Measurements from ENCODE around the gene TEX264.
"Not testable (repeated sequence)": the region's sequence is repeated elsewhere in the genome, so short reads cannot be mapped to it uniquely, and the experiment has no call there.

The TEX264 gene

DNA sequence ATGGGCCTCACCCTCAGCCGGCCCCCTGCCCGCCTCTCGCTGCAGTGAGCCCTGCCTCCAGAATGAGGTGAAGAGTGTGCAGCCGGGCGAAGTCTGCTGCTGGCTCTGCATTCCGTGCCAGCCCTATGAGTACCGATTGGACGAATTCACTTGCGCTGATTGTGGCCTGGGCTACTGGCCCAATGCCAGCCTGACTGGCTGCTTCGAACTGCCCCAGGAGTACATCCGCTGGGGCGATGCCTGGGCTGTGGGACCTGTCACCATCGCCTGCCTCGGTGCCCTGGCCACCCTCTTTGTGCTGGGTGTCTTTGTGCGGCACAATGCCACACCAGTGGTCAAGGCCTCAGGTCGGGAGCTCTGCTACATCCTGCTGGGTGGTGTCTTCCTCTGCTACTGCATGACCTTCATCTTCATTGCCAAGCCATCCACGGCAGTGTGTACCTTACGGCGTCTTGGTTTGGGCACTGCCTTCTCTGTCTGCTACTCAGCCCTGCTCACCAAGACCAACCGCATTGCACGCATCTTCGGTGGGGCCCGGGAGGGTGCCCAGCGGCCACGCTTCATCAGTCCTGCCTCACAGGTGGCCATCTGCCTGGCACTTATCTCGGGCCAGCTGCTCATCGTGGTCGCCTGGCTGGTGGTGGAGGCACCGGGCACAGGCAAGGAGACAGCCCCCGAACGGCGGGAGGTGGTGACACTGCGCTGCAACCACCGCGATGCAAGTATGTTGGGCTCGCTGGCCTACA is 44.4 kb downstream of the TEX264 start:
- no peak for DNase-seq (ENCODE audit: low read depth in 3 of 3)

GRCh38 chr3:51715977-51716294 is 44.9 kb downstream of the TEX264 start:
- no peak for DNase-seq (ENCODE audit: low read depth in 3 of 3)

- no peak for DNase-seq (ENCODE audit: low read depth in 3 of 3)
Measured at GRCh38 chr3:51716805-51717204, 45.8 kb downstream of the TEX264 start.

- DNase-seq (ENCODE audit: low read depth in 3 of 3): no peak
Measured at GRCh38 chr3:51717446-51717845, 46.4 kb downstream of the TEX264 start.

- DNase-seq (ENCODE audit: low read depth in 3 of 3): no peak
Measured at GRCh38 chr3:51717947-51718346, 46.9 kb downstream of the TEX264 start.

DNA sequence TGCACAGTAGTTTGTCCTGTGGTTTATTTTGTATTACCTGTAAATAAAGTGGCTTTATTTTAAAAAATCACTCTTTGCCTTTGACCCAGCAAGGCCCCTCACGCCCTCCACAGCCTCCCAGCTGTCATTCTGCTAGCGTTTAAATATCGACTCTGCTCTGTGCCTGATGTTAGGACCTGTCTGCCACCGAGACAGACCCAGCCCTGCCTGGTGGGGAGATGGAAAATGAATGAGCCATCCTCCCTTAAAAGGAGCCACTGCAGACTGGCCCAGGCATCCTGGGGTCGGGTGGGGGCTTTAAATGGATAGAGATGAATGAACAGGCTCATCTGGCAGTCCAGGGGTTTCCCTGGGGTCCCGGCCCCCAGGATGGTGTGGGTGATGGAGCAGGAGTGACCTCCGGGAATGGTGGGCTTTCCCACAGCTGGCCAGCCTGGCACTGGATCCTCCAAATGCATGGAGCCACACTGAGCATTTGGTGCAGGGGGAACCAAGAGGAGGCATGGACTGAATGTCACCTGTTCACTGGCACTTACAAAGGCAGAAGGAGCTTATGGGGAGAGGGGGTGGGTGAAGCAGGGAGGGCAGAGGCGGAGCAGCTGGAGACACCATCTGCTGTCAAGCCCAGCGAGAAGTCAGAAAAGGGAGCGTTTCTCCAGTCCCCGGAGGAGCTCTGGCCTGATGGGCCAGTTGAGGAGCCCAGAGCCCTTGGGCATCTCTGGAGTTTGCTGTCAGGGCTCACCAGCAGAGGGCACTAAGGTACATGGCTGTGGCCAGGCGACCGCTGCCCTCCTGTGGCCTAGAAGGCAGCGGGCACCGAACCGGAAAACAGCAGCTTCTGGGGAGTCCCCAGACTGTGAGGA is 47.7 kb downstream of the TEX264 start:
- DNase-seq (ENCODE audit: low read depth in 3 of 3): peak; percentile 56 to 65 (median 58)

GRCh38 chr3:51719410-51720025 is 48.5 kb downstream of the TEX264 start:
- no peak for DNase-seq (ENCODE audit: low read depth in 3 of 3)

- no peak for DNase-seq (ENCODE audit: low read depth in 3 of 3)
Measured at GRCh38 chr3:51720292-51721061, 49.4 kb downstream of the TEX264 start.

DNA sequence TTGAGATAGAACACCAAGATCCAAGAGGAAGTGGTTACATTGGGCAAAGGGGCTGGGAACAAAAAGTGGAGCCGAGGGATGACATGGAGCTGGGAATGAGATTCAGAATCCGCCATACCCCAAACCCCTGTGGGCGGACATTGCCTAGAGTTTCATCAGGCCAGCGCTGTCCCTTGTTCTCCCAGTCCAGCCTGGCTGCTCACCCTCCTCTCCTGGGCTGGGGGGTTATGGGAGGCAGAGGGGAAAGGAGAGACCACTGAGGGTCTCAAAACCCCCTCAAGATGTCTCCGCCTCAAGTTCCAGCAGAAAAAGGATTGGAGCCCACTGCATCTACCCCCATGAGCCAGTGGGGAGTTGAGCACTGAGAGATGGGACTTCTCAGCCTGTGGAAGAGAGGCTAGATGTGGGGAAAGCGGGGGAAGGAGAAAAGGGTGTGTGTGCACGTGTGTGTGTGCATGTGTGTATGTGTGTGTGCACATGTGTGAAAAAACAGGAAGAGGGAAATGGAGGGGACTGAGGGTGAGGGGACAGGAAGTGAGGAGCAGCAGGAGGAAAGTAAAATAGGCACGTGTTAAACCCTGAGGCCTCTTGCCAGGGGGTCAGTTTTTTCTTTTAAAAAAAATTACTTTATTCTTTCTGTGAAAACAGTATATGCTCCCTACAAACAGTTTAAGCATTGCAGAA is 50.2 kb downstream of the TEX264 start:
- DNase-seq (ENCODE audit: low read depth in 3 of 3): no peak

- no peak for DNase-seq (ENCODE audit: low read depth in 3 of 3)
Measured at GRCh38 chr3:51722362-51722761, 51.3 kb downstream of the TEX264 start.

DNA sequence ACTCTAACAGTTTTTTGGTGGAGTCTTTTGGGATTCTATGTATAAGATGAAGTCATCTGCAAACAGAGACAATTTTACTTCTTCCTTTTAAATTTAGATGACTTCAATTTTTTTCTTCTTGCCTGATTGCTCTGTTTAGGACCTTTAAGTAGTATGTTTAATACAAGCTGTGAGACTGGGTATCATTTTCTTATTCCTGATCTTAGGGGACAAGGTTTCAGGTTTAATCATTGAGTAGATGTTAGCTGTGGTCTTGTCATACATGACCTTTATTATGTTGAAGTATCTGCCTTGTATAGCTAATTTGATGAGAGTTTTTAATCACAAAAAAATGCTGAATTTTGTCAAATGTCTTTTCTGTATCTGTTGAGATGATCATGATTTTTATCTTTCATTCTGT is 56.4 kb downstream of the TEX264 start:
- DNase-seq (ENCODE audit: low read depth in 3 of 3): no peak

DNA sequence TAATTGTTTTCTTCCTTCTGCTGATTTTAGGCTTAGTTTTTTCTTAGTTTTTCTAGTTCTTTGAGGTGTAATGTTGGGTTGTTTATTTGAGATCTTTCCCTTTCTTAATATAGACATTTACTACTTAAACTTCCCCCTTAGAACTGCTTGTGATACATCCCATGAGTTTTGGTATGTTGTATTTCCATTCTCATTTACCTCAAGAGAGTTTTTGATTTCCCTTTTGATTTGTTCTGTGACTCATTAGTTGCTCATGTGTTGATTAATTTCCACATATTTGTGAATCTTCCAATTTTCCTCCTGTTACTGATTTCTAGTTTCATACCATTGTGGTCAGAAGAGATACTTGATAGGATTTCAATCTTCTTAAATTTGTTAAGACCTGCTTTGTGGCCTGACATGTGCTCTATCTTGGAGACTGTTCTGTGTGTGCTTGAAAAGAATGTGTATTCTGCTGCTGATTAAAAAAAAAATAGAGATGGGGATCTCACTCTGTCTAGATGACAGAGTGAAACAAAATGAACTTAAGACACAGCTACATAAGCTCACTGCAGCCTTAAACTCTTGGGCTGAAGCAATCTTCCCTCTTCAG is 58.1 kb downstream of the TEX264 start:
- no peak for DNase-seq (ENCODE audit: low read depth in 3 of 3)

DNA sequence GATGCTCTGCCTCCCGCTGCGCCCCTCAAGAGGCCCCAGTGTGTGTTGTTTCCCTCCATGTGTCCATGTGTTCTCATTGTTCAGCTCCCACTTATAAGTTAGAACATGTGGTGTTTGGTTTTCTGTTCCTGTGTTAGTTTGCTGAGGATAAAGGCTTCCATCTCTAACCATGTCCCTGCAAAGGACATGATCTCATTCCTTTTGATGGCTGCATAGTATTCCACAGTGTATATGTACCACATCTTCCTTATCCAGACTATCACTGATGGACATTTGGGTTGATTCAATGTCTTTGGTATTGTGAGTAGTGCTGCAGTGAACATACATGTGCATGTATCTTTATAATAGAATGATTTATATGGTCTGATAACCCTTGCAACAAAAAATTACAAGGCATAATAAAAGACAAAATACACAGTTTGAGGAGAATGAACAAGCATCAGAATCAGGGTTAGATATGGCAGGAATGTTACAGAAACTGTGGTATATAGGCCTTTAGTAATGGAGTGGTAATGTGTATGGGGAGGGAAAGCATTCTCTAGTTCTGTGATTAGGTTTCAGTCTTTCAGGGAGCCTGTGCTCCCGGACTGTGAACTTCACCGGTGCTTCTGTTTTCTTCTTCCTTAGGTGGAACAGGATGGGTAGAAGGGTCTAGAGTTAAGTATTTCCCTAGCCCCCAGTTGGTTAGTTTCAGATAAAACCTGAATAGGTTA is 63.0 kb downstream of the TEX264 start:
- no peak for DNase-seq (ENCODE audit: low read depth in 3 of 3)

DNA sequence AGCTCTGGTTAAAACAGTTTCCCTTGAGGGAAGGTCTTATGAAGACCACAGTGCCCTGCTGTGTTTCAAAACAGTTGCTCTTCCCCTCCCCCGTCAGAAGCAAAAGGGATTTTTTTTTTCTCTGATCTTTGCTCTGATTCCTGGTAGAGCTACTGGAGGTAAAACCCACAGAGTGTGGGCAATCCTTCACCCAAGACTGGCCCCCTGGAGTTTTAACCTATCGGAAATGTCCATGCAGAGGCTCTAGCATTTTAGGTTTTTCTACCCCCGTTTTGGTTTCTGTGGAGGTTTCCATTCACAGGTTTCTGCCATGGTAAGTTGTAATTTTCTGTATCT is 63.5 kb downstream of the TEX264 start:
- no peak for DNase-seq (ENCODE audit: low read depth in 3 of 3)

GRCh38 chr3:51735039-51735438 is 64.0 kb downstream of the TEX264 start:
- DNase-seq (ENCODE audit: low read depth in 3 of 3): no peak

GRCh38 chr3:51735950-51736349 is 64.9 kb downstream of the TEX264 start:
- DNase-seq (ENCODE audit: low read depth in 3 of 3): no peak

- DNase-seq (ENCODE audit: low read depth in 3 of 3): no peak
Measured at GRCh38 chr3:51739110-51739509, 68.1 kb downstream of the TEX264 start.

DNA sequence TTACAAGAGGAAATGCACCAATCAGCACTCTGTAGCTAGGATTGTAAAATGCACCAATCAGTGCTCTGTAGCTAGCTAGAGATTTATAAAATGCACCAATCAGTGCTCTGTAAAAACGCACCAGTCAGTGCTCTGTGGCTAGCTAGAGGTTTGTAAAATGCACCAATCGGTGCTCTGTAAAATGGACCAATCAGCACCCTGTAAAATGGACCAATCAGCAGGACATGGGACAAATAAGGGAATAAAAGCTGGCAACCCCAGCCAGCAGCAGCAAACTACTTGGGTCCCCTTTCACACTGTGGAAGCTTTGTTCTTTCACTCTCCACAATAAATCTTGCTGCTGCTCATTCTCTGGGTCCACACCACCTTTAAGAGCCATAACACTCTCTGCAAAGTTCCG is 71.3 kb downstream of the TEX264 start:
- not testable (repeated sequence) for DNase-seq (ENCODE audit: low read depth in 3 of 3)

DNA sequence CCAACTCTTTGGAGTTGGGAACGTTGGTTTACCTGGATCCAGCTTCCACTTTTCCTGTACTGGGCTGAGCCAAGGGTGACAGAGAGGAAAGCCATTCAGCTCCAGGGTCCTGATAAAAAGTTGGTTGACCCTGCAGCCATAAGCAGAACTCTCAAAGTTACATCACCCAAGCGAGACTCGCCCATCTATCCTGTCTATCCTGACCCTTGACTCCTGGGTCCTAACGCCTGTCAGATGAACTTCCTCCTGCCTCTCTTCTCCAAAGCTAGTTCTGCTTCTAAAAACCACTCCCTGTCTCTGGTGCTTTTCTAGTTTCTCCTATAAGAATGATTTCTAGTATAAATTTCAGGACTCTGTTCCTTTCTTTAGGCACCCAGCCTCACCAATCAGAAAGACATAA is 71.9 kb downstream of the TEX264 start:
- not testable (repeated sequence) for DNase-seq (ENCODE audit: low read depth in 3 of 3)

GRCh38 chr3:51747840-51748239 is 76.8 kb downstream of the TEX264 start:
- no peak for DNase-seq (ENCODE audit: low read depth in 3 of 3)

DNA sequence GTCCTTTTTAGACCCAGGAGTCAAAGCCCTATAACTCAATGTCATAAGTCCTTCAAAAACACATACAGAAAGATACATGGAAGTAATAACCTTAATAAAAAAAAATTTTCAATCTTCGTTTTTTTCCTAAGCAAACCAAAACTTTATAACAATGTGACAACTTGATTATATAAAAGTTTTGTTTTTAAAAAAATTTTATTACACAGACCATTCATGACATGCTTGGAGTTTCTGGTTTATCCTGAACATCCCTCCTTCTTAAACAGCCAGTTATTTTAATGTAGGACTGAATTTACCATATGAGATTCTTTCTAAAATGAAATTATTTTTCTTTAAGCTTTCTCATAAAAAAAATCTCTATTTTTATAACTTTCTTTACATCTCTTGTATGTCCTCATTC is 77.3 kb downstream of the TEX264 start:
- DNase-seq (ENCODE audit: low read depth in 3 of 3): no peak
